SH-SY5Y (cell line): ENCODE measurements around the gene ANGPT4.

ENCODE experiments used
- GATA2 ChIP-seq: IDR thresholded peaks from 2 replicates; pipeline ENCODE4 v1.6.1; 2011; ENCODE audit warnings: mild to moderate bottlenecking, low read depth, low read length
- GATA3 ChIP-seq: IDR thresholded peaks from 2 replicates; pipeline ENCODE4 v1.6.1; 2011; ENCODE audit warnings: low read depth, mild to moderate bottlenecking, low read length, moderate library complexity

GRCh38 chr20:933029-933428 lies 16.9 kb upstream of the ANGPT4 start:
- TF ChIP-seq GATA2, result no peak
- TF ChIP-seq GATA3, result no peak
